GM23338 (cell line): ENCODE measurements around the gene DPYSL5. TPM values are rescaled to one million over a fixed set of nuclear protein-coding genes. Genes with fewer than 3 reads are reported as not detected.

Experiments
- polyA plus RNA-seq: library from polyadenylated mRNA; unstranded; fragments of >200 nt; fragmentation: Nextera tagmentation; extraction: Ambion mirVana; gene quantifications from 2 replicates; pipeline ENCODE4 v1.2.1, GENCODE V29; 2016
- total RNA-seq: library from RNA; depleted of rRNA; stranded (reverse); fragments of >200 nt; shearing (Covaris generic); gene quantifications from 2 replicates; pipeline ENCODE4 v1.2.3, GENCODE V29; 2014; rRNA removed

The DPYSL5 gene
- total and polyA plus RNA-seq, 2 experiments from 2014 or later: 3.1 to 8.1 TPM

Other genes starting within 250 kb of the DPYSL5 start
- gene CIB4, start 206.8 kb upstream of the DPYSL5 start, total RNA-seq: not detected in 2 replicates
- not detected in 2 replicates for gene CIB4, start 206.8 kb upstream of the DPYSL5 start, polyA plus RNA-seq
- 0.19 TPM in 1 of 2 replicates, not detected in the other for gene KCNK3, start 155.4 kb upstream of the DPYSL5 start, total RNA-seq
- gene KCNK3, start 155.4 kb upstream of the DPYSL5 start, polyA plus RNA-seq: not detected in 2 replicates
- 10.8 and 15.0 TPM in 2 replicates for gene SLC35F6, start 83.8 kb upstream of the DPYSL5 start, total RNA-seq
- 4.9 and 6.0 TPM in 2 replicates for gene SLC35F6, start 83.8 kb upstream of the DPYSL5 start, polyA plus RNA-seq
- 13.0 and 16.8 TPM in 2 replicates for gene CENPA, start 62.1 kb upstream of the DPYSL5 start, total RNA-seq
- gene CENPA, start 62.1 kb upstream of the DPYSL5 start, polyA plus RNA-seq: 24.2 and 26.3 TPM in 2 replicates
- gene MAPRE3, start 122.5 kb downstream of the DPYSL5 start, total RNA-seq: 3.7 and 4.5 TPM in 2 replicates
- gene MAPRE3, start 122.5 kb downstream of the DPYSL5 start, polyA plus RNA-seq: 3.3 and 3.5 TPM in 2 replicates
- gene TMEM214, start 184.8 kb downstream of the DPYSL5 start, total RNA-seq: 34.2 and 36.5 TPM in 2 replicates
- 16.2 and 18.4 TPM in 2 replicates for gene TMEM214, start 184.8 kb downstream of the DPYSL5 start, polyA plus RNA-seq
- gene AGBL5, start 203.5 kb downstream of the DPYSL5 start, total RNA-seq: 31.3 and 32.9 TPM in 2 replicates
- 17.9 and 18.5 TPM in 2 replicates for gene AGBL5, start 203.5 kb downstream of the DPYSL5 start, polyA plus RNA-seq
- 155 and 226 TPM in 2 replicates for gene OST4, start 223.5 kb downstream of the DPYSL5 start, total RNA-seq
- gene OST4, start 223.5 kb downstream of the DPYSL5 start, polyA plus RNA-seq: 568 and 617 TPM in 2 replicates
- 4.8 and 15.4 TPM in 2 replicates for gene EMILIN1, start 230.5 kb downstream of the DPYSL5 start, total RNA-seq
- 3.2 and 4.5 TPM in 2 replicates for gene EMILIN1, start 230.5 kb downstream of the DPYSL5 start, polyA plus RNA-seq
- gene KHK, start 238.6 kb downstream of the DPYSL5 start, total RNA-seq: 8.8 and 9.7 TPM in 2 replicates
- gene KHK, start 238.6 kb downstream of the DPYSL5 start, polyA plus RNA-seq: 8.4 and 9.7 TPM in 2 replicates